Measurements from ENCODE around the gene HOXB5. TPM values are rescaled to one million over a fixed set of nuclear protein-coding genes. Genes with fewer than 3 reads are reported as not detected.

Gene HOXB5
- total and polyA plus RNA-seq, 2 of the 4 experiments (the other 2 are of a cell fraction): 0.54 to 18.0 TPM

GRCh38 chr17:48619826-48620449, 26.4 kb upstream of the HOXB5 start:
- in situ Hi-C loops (cut with MboI; ENCODE audit: low sequenced_read_pairs): loop anchor here (10.0 kb wide), 1 partner anchor 455 kb away; no protein-coding TSS in a partner anchor
- peaks cover 95% of the 10 kb centered on the region for H3K27me3 ChIP-seq (ENCODE audit: control insufficient read depth, insufficient read depth, low read length)
- H3K4me1 ChIP-seq (ENCODE audit: control insufficient read depth, insufficient read depth, low read length): no peaks in the 10 kb centered on the region; the same call in 1 of the 2 replicates
- no peak overlapping the region for H3K56ac ChIP-seq (ENCODE audit: extremely low read depth, insufficient read depth, low read length)
- H2BK15ac ChIP-seq (ENCODE audit: low read depth, low read length): no peak overlapping the region
- peaks cover 9% of the 10 kb centered on the region; the same call in 1 of the 2 replicates for H4K20me1 ChIP-seq (ENCODE audit: insufficient read depth, low read length)
- no peak for ATAC-seq (ENCODE audit: low read depth)
- H3K27ac ChIP-seq (ENCODE audit: insufficient read depth, low read length): no peak overlapping the region
- CTCF ChIA-PET: no interaction called here
- no peak overlapping the region for H2AK5ac ChIP-seq (ENCODE audit: low read depth, low read length)
- H3K79me1 ChIP-seq (ENCODE audit: low read depth in 1 of 2, low read length in 2 of 2): no peaks in the 10 kb centered on the region
- H3K4ac ChIP-seq (ENCODE audit: low read depth, low read length): no peak overlapping the region
- H3K9me3 ChIP-seq (ENCODE audit: control insufficient read depth, insufficient read depth, low read length): peaks cover 11% of the 10 kb centered on the region
- H3K18ac ChIP-seq (ENCODE audit: low read depth, low read length): no peak overlapping the region
- H3K9ac ChIP-seq (ENCODE audit: low read depth, low read length): no peak overlapping the region
- POLR2A ChIA-PET (ENCODE audit: unreplicated experiment): no interaction called here
- no peak overlapping the region for H3K4me3 ChIP-seq (ENCODE audit: insufficient read depth, low read depth, low read length)
- H2BK120ac ChIP-seq (ENCODE audit: low read depth, low read length): no peak overlapping the region
- no peak overlapping the region for H4K5ac ChIP-seq (ENCODE audit: low read depth, low read length)
- BruUV-seq (replicated peaks): no TSS peak
- H2BK20ac ChIP-seq (ENCODE audit: low read depth, low read length): no peak overlapping the region
- H3K36me3 ChIP-seq (ENCODE audit: control insufficient read depth, insufficient read depth, low read length): no peaks in the 10 kb centered on the region
- H4K91ac ChIP-seq (ENCODE audit: insufficient read depth, low read depth, low read length): no peak overlapping the region
- WGBS, 2 experiments (ENCODE audit: extremely low coverage in 2 of 2, insufficient read length in 1 of 2): 50% methylated on average over 10 of the region's 32 CpGs; no CpG with 5 or more reads in 1 of the 2 experiments
- DNase-seq: no peak
- H3K14ac ChIP-seq (replicated peaks; ENCODE audit: low read depth, low read length): no peak overlapping the region
- H2AK9ac ChIP-seq (replicated peaks; ENCODE audit: low read depth, low read length, poor library complexity): no peak overlapping the region
- dilution Hi-C loops (cut with HindIII; ENCODE audit: low sequenced_read_pairs, unreplicated experiment): no loop called here
- no peak overlapping the region for H2BK5ac ChIP-seq (ENCODE audit: low read depth, low read length, poor library complexity, severe bottlenecking)
- intact Hi-C loops (cut with micrococcal nuclease): loop anchor here (2.0 kb wide), 3 partner anchors 357 to 485 kb away; no protein-coding TSS in a partner anchor
- H3K23ac ChIP-seq (ENCODE audit: low read depth, low read length): no peak overlapping the region
- H4K8ac ChIP-seq (ENCODE audit: low read depth in 2 of 2, low read length in 2 of 2): no peak overlapping the region
- TF ChIP-seq CEBPB (IDR thresholded peaks at IDR 0.05; ENCODE audit: low read depth, low read length) (no peak), CTCF (conservative IDR thresholded peaks at IDR 0.05; ENCODE audit: low read depth, low read length) (no peak), NFE2L2 (IDR thresholded peaks at IDR 0.05; ENCODE audit: low read depth, low read length) (no peak), FOS (IDR thresholded peaks at IDR 0.05; ENCODE audit: low read depth, low read length) (no peak), RCOR1 (IDR thresholded peaks at IDR 0.05; ENCODE audit: insufficient replicate concordance, low read length) (no peak), SMC3 (IDR thresholded peaks at IDR 0.05; ENCODE audit: low read depth, low read length) (no peak), MXI1 (IDR thresholded peaks at IDR 0.05; ENCODE audit: borderline replicate concordance, low read depth, low read length) (no peak), RFX5 (IDR thresholded peaks at IDR 0.05; ENCODE audit: low read depth, low read length) (no peak), MAFK (IDR thresholded peaks at IDR 0.05; ENCODE audit: low read depth, low read length) (no peak), RAD21 (IDR thresholded peaks at IDR 0.05; ENCODE audit: low read length) (no peak)
- no peak overlapping the region for H3K4me2 ChIP-seq (ENCODE audit: low read depth, low read length)
- H3K9me1 ChIP-seq (ENCODE audit: insufficient read depth, low read length): no peaks in the 10 kb centered on the region; the same call in 1 of the 2 replicates
- H2AFZ ChIP-seq (replicated peaks; ENCODE audit: low read length, poor library complexity): no peak overlapping the region
